ENCODE data around the gene CLN5. TPM values are rescaled to one million over a fixed set of nuclear protein-coding genes. Genes with fewer than 3 reads are reported as not detected.
A peak's percentile ranks its signal among the peaks of the same experiment; 100 is the strongest.

Gene CLN5
- total and polyA plus RNA-seq, 10 of the 15 experiments (the other 5 are each of a cell fraction or from before 2014, with no cell fraction given) = 11.2 to 22.2 (median 13.1) TPM

DNA sequence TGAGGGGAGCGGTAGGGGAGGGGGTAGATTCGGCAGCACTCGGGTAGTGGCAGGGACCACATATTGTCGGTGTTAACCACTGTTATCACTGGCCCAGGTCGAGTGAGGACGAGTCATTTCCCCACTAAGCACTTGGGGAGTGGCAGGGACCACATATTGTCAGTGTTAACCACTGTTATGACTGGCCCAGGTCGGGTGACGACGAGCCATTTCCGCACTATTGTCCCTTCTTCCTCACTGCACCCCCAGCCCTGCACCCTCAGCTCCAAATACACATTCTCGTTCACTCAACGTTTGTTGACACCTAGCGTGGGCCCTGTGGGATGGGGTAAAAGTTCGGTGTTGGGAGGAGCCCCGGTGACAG is 467 bp upstream of the CLN5 start:
- BruUV-seq (replicated peaks) = TSS peak; percentile 89
- DNase-seq (ENCODE audit: low read depth, low spot score) (peak; percentile 35), FAIRE-seq (no peak), ATAC-seq (peak; percentile 81)
- ChIA-PET POLR2A (interaction anchor here (1.0 to 5.3 kb wide), 7 partner anchors 10 to 35 kb away, joined by 3 to 27 read pairs (median 4); partner anchors contain the start of gene FBXL3), SMC1A (ENCODE audit: uncharacterized antibody, unreplicated experiment) (interaction anchor here (0.8 to 2.1 kb wide), 3 partner anchors 10 to 486 kb away, joined by 3 to 6 read pairs (median 3); no protein-coding TSS in a partner anchor), CTCF (interaction anchor here (1.9 to 4.7 kb wide), 3 partner anchors 11 to 33 kb away, joined by 5 to 47 read pairs (median 27); no protein-coding TSS in a partner anchor), RAD21 (ENCODE audit: unreplicated experiment) (interaction anchor here (0.6 to 1.2 kb wide), 2 partner anchors 25 to 36 kb away, joined by 3 read pairs; no protein-coding TSS in a partner anchor)
- Histone ChIP-seq H3K36me3 (ENCODE audit: control insufficient read depth in 2 of 2, insufficient read depth in 2 of 2, low read length in 1 of 2) (peaks cover 0 to 7% of the 10 kb centered on the region in 2 experiments; a peak in 2 of 4 replicates), H3K4me2 (ENCODE audit: control insufficient read depth, insufficient read depth) (peak overlapping the region; percentile 53), H3K27ac (ENCODE audit: control insufficient read depth, insufficient read depth) (peak overlapping the region; percentile 54), H3K9me3 (replicated peaks; ENCODE audit: control insufficient read depth, insufficient read depth, low read length) (no peaks in the 10 kb centered on the region), H3K27me3 (replicated peaks in 1 of 2; ENCODE audit: control insufficient read depth in 2 of 2, insufficient read depth in 2 of 2, low read length in 1 of 2) (no peaks in the 10 kb centered on the region), H3K4me1 (ENCODE audit: control insufficient read depth, insufficient read depth, low read length) (peaks cover 7% of the 10 kb centered on the region), H3K79me2 (ENCODE audit: control insufficient read depth, insufficient read depth, low read length) (peaks cover 22% of the 10 kb centered on the region), H2AFZ (ENCODE audit: control insufficient read depth, low read depth, low read length) (peak overlapping the region; percentile 61), H4K20me1 (ENCODE audit: control insufficient read depth, insufficient read depth) (no peaks in the 10 kb centered on the region), H3K9ac (ENCODE audit: control insufficient read depth, insufficient read depth, low read length) (peak overlapping the region; percentile 96), H3K4me3 (peak overlapping the region; percentile 90)
- WGBS (ENCODE audit: insufficient coverage, insufficient replicate concordance, low lambda C conversion rate, missing lambda C conversion rate) = 2% methylated on average over 15 of the region's 15 CpGs
- intact Hi-C loops (cut with micrococcal nuclease; ENCODE audit: unreplicated experiment) (loop anchor here (5.0 kb wide), 1 partner anchor 511 kb away; no protein-coding TSS in a partner anchor), in situ Hi-C loops (cut with MboI) (loop anchor here (10.0 kb wide), 1 partner anchor 723 kb away; no protein-coding TSS in a partner anchor)
- no peak for TF ChIP-seq SMAD1 (IDR thresholded peaks at IDR 0.05; ENCODE audit: low read depth, partially characterized antibody)
- no peak for TF ChIP-seq STAT1 (conservative IDR thresholded peaks at IDR 0.05)
- peak; percentile 90 for TF ChIP-seq MTA2 (IDR thresholded peaks at IDR 0.05; ENCODE audit: low read depth)
- TF ChIP-seq ETV6 (conservative IDR thresholded peaks at IDR 0.05 in 1 of 2, IDR thresholded peaks at IDR 0.05 in 1 of 2; ENCODE audit: borderline replicate concordance in 1 of 2, low read depth in 1 of 2) = peak in 1 of 2 experiments; percentile 91; a peak in 2 of 4 replicates
- no peak; the same call in 1 of the 2 replicates for TF ChIP-seq RB1 (IDR thresholded peaks at IDR 0.05; ENCODE audit: borderline replicate concordance)
- no peak for TF ChIP-seq IRF5 (IDR thresholded peaks at IDR 0.05; ENCODE audit: borderline replicate concordance)
- TF ChIP-seq EGR1 (IDR thresholded peaks at IDR 0.05; ENCODE audit: borderline replicate concordance in 1 of 2, low read depth in 2 of 2, low read length in 2 of 2) = no peak
- no peak for TF ChIP-seq BRCA1 (IDR thresholded peaks at IDR 0.05; ENCODE audit: low read depth, low read length)
- TF ChIP-seq CEBPB (IDR thresholded peaks at IDR 0.05; ENCODE audit: borderline replicate concordance in 1 of 2, low read depth in 2 of 2, low read length in 2 of 2) = no peak
- TF ChIP-seq SKIL (IDR thresholded peaks at IDR 0.05; ENCODE audit: low read depth, poor library complexity, severe bottlenecking) = peak; percentile 86
- no peak for TF ChIP-seq TCF7 (IDR thresholded peaks at IDR 0.05; ENCODE audit: borderline replicate concordance)
- TF ChIP-seq, protein P1, sequence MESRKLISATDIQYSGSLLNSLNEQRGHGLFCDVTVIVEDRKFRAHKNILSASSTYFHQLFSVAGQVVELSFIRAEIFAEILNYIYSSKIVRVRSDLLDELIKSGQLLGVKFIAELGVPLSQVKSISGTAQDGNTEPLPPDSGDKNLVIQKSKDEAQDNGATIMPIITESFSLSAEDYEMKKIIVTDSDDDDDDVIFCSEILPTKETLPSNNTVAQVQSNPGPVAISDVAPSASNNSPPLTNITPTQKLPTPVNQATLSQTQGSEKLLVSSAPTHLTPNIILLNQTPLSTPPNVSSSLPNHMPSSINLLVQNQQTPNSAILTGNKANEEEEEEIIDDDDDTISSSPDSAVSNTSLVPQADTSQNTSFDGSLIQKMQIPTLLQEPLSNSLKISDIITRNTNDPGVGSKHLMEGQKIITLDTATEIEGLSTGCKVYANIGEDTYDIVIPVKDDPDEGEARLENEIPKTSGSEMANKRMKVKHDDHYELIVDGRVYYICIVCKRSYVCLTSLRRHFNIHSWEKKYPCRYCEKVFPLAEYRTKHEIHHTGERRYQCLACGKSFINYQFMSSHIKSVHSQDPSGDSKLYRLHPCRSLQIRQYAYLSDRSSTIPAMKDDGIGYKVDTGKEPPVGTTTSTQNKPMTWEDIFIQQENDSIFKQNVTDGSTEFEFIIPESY (IDR thresholded peaks at IDR 0.05) = no peak
- no peak for TF ChIP-seq RAD21 (IDR thresholded peaks at IDR 0.05; ENCODE audit: insufficient read depth, low read depth, low read length)
- no peak for TF ChIP-seq ZNF622 (IDR thresholded peaks at IDR 0.05)
- no peak for TF ChIP-seq RAD51 (IDR thresholded peaks at IDR 0.05)
- TF ChIP-seq PAX8 (IDR thresholded peaks at IDR 0.05) = no peak
- TF ChIP-seq, protein P2, sequence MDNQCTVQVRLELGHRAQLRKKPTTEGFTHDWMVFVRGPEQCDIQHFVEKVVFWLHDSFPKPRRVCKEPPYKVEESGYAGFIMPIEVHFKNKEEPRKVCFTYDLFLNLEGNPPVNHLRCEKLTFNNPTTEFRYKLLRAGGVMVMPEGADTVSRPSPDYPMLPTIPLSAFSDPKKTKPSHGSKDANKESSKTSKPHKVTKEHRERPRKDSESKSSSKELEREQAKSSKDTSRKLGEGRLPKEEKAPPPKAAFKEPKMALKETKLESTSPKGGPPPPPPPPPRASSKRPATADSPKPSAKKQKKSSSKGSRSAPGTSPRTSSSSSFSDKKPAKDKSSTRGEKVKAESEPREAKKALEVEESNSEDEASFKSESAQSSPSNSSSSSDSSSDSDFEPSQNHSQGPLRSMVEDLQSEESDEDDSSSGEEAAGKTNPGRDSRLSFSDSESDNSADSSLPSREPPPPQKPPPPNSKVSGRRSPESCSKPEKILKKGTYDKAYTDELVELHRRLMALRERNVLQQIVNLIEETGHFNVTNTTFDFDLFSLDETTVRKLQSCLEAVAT (IDR thresholded peaks at IDR 0.05) = peak; percentile 89
